Measurements from ENCODE around the gene UBE2N.

Gene UBE2N

GRCh38 chr12:93380480-93381121, 61.1 kb downstream of the UBE2N start:
- TF ChIP-seq RAD21 (IDR thresholded peaks at IDR 0.05; ENCODE audit: low read depth), result peak; percentile 16; the same call in 1 of the 2 replicates
- TF ChIP-seq EP300 (IDR thresholded peaks at IDR 0.05; ENCODE audit: borderline replicate concordance), result no peak
- no peak for TF ChIP-seq NFIC (IDR thresholded peaks at IDR 0.05)

GRCh38 chr12:93379981-93380361, 61.8 kb downstream of the UBE2N start:
- TF ChIP-seq RAD21 (IDR thresholded peaks at IDR 0.05; ENCODE audit: low read depth) (no peak), CEBPB (IDR thresholded peaks at IDR 0.05) (no peak), EP300 (IDR thresholded peaks at IDR 0.05; ENCODE audit: borderline replicate concordance) (no peak), YY1 (IDR thresholded peaks at IDR 0.05; ENCODE audit: low read depth) (no peak), TCF12 (IDR thresholded peaks at IDR 0.05; ENCODE audit: low read depth) (no peak), EGR1 (IDR thresholded peaks at IDR 0.05) (no peak), MAX (IDR thresholded peaks at IDR 0.05) (no peak), FOXM1 (IDR thresholded peaks at IDR 0.05; ENCODE audit: borderline replicate concordance, low read depth) (no peak), REST (IDR thresholded peaks at IDR 0.05; ENCODE audit: low read depth) (no peak), ZBTB7A (IDR thresholded peaks at IDR 0.05; ENCODE audit: low read depth) (no peak), TAF1 (IDR thresholded peaks at IDR 0.05; ENCODE audit: low read depth) (no peak), NFIC (IDR thresholded peaks at IDR 0.05) (no peak), CREB1 (IDR thresholded peaks at IDR 0.05; ENCODE audit: low read depth) (no peak), TEAD4 (IDR thresholded peaks at IDR 0.05) (no peak), USF1 (IDR thresholded peaks at IDR 0.05) (no peak)

- TF ChIP-seq TCF12 (IDR thresholded peaks at IDR 0.05; ENCODE audit: low read depth) (no peak), TEAD4 (IDR thresholded peaks at IDR 0.05) (no peak), REST (IDR thresholded peaks at IDR 0.05; ENCODE audit: low read depth) (no peak), RAD21 (IDR thresholded peaks at IDR 0.05; ENCODE audit: low read depth) (no peak), FOXM1 (IDR thresholded peaks at IDR 0.05; ENCODE audit: borderline replicate concordance, low read depth) (no peak), TAF1 (IDR thresholded peaks at IDR 0.05; ENCODE audit: low read depth) (no peak)
Observed at GRCh38 chr12:93379326-93379980, 62.3 kb downstream of the UBE2N start.

- TF ChIP-seq MAX (IDR thresholded peaks at IDR 0.05), result no peak
- no peak for TF ChIP-seq ZBTB7A (IDR thresholded peaks at IDR 0.05; ENCODE audit: low read depth)
- TF ChIP-seq CREB1 (IDR thresholded peaks at IDR 0.05; ENCODE audit: low read depth), result no peak
- no peak for TF ChIP-seq REST (IDR thresholded peaks at IDR 0.05; ENCODE audit: low read depth)
- no peak for TF ChIP-seq EGR1 (IDR thresholded peaks at IDR 0.05)
Observed at GRCh38 chr12:93378998-93379325, 62.8 kb downstream of the UBE2N start.

GRCh38 chr12:93378196-93378997, 63.4 kb downstream of the UBE2N start:
- TF ChIP-seq YY1 (IDR thresholded peaks at IDR 0.05; ENCODE audit: low read depth) (peak; percentile 63; the same call in 1 of the 2 replicates), ZBTB7A (IDR thresholded peaks at IDR 0.05; ENCODE audit: low read depth) (0 out of 2 replicates have a peak, but pooled peaks have one; percentile 31)
